ENCODE data around the gene BRCA2.

- TF ChIP-seq CTCF (IDR thresholded peaks at IDR 0.05) = no peak
- TF ChIP-seq POLR2A (IDR thresholded peaks at IDR 0.05) = no peak
These were observed 109.8 kb downstream of the BRCA2 start for GRCh38 chr13:32425158-32425557.

Data from thyroid gland (tissue), 4 donors.